MV-4-11 (cell line): ENCODE results near the gene ERFE.

Experiments
- DNase-seq: peaks from one replicate; lab custom pipeline; 2025; lab: John Stamatoyannopoulos, UW

The ERFE gene

DNA sequence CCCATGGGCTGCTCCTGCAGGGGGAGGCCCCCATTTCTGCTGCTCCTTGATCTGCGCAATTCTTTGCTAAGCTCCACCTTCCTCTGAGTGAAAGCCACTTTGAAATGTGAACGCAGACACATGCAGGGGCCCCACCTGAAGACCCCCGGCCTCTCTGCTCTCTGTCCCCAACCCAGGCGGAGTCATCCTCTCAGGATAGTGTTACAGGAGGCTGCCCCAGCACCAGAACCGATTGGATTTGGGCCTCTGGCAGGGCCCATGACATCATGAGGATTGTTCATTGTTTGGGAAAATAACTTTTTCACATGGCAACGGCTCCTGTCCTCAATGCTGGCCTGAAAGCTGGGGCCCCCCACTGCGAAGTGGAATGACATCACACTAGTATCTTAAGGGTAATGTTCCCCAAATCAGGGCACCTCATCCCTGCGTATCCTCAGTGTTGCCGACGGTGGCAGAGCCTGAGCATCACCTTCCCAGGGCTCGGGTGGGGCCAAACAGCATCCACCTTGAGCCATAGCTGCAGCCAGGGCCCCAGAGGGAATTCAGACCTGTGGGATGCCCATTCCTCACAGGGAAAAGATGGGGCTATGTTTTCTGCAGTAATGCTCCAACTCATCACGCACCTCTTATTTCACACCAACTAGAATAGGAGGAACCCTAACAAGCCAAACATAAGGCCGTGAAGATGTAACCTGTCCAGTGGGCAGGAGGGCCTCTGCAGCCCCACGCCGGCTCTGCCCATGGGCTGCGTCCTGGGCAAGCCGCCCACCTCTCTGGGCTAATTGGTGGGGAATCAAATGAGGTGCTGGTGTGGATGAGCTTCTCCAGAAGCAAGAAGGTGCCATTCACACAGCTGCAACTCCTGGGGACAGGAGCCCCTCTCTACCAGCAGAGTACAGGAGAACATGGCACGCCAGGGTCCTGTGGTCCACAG, 2.7 kb upstream of the ERFE start:
- DNase-seq = no peak

DNA sequence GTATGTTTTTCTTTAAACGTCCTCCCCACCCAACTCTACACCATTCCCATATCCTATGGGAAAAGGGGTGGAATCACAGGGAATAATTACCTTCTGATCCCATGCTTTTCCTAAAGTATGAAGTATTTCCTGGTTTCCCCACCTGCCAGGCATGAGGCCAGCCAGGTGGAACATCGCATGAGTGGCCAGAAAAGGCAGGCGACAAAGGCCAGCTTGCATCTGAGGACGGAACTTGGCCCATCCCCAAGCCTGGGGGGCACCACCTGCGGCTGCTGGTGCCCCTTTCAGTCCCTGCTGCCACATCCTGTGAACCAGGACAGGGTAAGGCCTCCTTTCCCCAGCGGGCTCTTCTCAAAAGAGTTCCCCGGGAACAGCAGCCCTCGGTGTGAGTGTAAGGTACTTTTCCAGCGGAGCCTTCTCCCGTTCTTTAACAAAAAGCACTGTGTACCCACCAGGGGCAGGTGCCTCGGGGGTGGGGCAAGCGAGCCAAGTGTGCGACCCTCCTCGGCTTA, 1.2 kb upstream of the ERFE start:
- DNase-seq = no peak

DNA sequence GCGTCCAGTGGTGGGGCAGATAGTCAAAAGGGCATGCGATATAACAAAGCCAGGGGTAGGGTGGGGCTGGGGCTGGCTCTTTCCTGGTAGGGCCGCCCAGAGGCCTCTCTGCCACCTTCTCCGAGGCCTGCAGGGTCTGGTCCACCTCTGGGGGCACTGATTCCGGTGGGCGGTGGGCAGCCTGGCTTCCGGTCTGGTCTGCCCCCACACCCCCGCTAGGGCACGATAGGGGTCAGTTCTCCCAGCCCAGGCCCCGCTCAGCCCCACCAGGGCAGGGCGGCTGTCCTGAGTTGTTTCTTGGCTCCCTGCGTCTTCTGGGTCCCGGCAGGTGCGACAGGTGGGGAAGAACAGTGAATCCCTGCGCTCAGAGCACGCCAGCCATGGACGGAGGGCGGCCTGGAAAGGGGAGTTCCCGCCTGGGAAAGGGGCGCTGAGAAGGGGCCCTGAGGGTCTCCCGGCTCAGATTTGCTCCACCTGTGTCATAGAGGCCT, 707 bp upstream of the ERFE start:
- no peak for DNase-seq

DNA sequence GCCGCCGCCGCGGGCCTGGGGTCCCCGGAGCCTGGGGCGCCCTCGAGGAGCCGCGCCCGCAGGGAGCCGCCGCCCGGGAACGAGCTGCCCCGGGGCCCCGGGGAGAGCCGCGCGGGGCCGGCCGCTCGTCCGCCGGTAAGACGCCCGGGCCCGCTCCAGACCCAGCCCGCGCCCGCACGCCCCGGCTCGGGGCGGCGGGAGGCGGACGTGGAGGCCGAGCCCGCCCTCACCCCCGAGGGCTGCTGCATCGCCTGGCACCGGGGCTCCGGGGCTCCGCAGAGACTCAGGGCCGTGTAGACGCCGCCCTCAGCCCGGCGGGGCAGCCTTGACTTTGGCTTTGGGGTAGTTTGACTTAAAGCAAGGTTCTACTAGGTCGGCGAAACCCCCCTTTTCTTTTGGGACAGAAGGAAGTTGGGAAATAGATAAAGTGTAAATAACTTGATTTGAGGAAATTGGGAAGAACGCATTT, 335 bp downstream of the ERFE start:
- no peak for DNase-seq

DNA sequence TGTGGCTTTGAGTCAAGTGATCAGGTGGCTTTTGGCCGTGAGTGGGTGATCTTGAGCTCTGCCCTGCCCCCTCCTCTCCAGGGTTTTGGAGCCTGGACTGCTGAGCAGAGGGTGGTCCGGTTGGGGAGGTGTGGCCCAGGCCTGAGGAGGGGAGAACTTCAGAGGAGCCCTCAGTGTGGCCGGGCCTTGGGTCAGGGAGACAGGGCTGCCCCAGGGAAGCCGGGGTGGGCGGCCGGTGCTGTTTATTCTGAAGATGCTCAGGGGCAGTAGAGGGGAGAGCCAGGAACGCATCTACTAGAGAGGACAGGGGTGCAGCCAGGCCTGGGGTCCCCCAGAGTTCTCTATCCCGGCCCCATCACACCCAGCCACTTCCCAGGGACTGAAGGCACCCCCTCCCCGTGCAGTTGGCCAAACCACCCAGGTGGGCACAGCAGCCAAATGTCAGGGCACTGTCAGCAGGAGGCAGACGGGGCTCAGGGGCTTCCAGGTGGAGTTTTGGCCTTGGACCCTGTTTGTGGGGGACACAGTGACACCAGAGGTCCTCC, 963 bp downstream of the ERFE start:
- no peak for DNase-seq

DNA sequence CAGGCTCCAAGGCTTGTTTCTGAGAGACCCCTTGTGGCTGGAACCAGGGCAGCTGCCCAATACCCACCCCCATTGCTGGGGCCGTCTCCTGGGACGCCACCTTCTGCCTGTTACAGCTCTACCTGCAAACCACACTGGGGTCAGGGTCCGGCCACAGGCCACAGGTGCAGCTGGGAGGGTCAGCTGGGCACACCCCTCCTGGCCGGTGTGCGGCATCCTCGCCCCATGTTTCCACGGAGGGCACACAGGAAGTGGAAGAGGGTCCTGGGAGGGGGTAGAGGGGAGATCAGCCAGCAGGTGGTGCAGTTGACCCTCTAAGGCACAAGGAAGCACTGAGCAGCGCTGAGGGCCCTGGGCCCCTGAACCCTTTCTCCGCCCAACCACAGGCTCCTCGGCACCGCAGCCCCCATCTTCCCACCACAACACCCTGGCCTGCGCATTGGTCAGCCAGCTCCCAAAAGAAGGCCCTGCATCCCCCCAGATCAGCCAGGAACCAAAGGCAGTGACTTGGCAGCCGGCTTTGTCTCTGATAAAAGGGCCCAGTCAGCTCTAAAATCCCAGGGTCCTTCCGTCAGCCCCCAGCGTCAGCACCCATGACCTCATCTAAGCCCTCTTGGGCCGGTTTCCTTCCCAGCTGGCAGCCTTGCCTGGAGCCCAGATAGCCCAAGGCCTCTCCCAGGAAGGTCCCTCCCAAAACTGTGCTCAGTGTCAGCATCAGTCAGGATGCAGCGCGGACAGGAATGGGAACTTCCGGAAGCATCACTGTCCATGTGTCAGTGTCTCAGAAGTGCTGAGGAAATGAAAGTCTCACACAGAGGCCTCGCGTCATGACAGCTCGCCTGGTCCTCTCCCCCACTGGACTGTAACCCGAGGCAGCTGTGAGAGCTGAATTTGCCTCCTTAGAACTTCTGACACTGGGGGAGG, 1.7 kb downstream of the ERFE start:
- peak; percentile 83 for DNase-seq

DNA sequence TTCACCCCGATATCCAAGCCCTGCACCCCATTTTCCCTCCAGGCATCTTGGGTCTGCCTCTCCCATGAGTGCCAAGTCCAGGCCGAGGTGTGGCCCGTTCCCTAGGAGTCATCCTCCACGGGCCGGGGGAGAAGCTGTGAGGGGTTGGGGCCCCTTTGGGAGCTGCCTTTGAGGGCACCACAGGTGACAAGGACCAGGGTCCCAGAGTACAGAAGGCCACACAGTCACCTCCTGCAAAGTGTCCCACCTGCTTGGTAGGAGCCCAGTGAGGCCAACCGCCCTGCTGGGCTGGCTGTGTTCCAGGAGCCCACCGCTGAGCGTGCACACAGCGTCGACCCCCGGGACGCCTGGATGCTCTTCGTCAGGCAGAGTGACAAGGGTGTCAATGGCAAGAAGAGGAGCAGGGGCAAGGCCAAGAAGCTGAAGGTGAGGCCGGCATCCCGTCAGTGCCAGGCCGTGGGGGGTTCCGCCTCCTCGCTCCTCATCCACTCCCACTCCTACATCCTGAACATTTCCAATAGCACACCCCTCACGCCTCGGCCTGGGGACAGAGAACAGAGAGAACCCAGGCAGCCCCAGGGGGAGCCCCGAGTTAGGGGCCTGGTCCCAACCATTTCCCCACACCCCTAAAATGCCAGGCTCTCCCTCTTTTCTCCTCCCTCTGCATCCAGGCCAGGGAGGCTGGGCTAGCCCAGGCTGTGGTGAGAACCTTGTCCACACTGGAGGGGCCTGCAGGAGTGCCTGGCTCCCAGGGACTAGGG, 2.7 kb downstream of the ERFE start:
- no peak for DNase-seq

DNA sequence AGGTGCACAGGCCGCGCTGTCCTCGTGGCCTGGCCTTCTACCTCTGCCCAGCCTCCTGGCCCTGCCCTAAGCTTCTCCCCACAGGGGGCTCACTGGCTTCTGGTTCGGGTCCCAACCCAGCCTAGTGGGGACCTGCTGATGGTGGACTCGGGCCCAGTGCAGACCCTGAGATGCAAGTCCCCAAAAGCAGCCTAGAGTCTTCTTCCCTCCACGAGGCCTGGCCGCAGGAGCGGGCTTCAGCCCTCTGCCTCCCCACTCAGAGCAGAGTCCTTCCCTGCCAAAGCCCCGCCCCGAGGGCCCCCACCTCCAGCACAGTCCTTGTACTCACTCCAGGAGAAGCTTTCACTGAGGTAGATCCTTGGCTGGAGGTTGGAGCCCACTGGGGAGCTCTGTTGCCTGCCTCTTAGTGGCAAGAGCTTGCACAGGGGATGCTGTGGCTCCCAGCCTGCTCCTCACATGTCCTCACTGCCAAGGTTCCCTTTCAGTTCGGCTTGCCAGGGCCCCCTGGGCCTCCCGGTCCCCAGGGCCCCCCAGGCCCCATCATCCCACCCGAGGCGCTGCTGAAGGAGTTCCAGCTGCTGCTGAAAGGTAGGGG, 3.6 kb downstream of the ERFE start:
- DNase-seq = no peak

DNA sequence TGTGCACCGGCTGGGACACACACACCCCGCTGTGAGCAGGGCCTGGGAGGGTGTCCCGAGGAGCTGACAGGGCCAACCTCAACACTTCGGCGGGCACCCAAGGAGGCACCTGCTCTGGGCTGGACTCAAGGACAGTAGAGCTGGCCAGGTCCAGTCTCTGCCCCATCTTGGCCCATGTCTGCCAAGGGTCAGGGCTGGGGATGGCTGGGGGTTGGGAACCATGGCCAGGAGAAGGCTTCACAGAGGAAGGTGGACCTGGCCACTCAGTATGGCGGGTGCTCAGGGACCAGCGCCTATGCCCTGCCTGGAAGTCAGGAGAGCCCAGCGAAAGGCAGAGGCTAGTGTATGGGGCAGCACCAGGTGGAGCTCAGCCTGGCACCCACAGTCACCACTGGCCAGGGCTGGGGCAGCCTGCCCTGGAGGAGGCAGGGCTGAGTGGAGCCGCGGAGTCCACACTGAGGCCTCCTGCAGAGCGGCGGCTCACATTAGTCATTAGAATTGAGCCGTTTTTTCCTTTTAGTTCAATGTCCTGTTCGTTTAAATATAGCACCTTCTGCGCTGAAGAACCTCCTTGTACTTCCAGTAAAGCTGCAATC, 4.2 kb downstream of the ERFE start:
- DNase-seq = no peak

DNA sequence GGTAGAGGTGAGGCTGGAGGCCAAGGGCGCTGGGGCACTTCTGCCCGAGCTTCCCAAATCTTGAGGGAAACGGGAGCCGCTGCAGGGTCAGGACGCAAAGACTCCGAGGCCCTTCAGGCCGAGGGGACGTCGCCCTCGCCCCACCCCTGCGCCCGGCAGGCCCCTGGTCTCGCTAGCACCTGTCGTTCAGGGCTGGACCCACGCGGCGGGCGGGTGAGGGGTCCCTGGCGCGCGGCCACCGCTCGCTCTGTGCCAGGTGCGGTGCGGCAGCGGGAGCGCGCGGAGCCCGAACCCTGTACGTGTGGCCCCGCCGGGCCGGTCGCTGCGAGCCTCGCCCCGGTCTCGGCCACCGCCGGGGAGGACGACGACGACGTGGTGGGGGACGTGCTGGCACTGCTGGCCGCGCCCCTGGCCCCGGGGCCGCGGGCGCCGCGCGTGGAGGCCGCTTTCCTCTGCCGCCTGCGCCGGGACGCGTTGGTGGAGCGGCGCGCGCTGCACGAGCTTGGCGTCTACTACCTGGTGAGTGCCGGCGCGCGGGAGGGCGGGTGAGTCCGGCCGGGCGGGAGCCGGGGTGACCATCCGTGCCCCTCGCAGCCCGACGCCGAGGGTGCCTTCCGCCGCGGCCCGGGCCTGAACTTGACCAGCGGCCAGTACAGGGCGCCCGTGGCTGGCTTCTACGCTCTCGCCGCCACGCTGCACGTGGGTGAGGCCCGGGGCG, 4.9 kb downstream of the ERFE start:
- DNase-seq = no peak

DNA sequence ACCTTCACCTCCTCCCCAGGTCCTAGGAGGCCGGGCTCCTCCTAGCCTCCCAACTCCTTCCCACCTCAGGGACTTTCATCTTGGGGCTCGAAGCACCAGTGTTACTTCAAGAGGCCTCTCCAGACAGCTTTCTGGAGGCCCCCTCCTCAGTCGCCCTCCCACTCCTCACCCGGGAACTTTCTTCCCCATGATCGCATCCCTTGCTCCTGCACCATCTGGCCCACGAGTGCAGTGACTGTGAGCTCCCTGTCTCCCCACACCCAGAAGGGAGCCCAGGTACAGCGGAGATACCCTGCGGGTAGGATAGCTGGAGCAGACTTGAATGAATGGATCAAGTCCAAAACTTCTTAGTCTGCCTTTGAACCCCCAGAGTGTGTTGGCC, 6.1 kb downstream of the ERFE start:
- no peak for DNase-seq

DNA sequence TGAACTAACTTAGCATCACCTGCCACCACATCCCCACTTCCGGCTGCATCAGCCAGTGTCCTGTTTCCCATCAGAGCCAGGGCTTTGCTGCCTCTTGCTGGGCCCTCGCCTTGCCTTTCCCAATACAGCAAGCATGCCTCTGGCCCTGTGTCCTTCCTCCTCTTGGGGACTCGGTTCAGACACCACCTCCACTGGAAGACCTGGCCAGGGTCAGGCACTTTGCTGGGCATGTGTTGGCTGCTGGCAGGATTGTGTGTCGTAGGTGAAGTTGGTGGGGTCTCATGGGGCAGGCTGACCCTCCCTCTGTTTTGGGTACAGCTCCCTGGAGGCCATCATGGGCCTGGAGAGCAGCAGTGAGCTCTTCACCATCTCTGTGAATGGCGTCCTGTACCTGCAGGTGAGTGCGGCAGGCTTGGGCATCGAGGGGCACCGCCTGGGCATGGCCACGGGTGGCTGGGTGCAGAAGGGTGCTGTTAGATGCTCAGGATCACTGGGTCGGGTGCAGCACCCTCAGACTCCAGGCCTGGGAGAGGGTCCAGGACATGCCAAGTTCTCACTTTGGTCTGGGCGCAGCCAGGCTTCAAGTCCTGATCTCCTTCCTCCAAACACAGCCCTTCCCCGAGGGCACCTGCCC, 6.6 kb downstream of the ERFE start:
- no peak for DNase-seq

DNA sequence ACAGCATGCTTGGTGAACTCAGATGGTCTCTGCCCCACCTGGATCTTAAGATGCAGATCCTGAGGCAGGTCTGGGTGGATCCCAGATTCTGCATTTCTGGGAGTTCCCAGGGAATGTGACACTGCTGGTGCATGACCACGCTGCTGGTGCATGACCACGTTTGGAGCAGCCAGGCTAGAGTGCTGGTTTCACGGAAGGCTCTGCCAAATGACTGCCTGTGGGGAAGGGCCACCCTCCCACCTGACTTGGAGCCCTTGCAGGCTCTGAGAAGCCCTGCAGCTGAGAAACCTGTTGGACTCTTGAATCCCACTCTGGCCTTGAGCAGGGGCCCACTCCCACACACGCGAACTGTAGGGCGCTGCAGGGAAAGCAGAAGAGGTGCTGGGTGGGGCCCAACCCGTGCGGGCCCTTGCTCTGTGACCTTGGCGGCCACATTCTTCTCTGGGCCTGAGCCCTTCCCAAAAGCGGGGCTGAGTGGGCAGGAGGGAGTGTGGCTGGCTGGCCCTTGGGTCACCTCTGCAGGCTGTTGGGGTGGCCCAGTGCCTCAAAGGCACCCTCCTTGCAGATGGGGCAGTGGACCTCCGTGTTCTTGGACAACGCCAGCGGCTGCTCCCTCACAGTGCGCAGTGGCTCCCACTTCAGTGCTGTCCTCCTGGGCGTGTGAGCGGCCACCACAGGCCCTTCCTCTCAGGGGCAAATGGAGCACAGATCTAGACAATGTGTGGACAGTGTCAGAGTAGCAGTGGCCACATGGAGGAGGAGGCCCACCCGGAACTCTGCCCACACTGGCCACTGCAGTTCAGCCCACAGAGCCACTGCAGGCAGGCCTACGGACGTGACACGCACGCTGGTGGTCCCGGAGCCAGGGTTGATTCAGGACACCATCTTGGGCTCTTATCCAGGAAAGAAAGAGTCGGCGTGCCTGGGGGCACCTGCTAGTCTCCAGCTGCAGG, 7.9 kb downstream of the ERFE start:
- no peak for DNase-seq

DNA sequence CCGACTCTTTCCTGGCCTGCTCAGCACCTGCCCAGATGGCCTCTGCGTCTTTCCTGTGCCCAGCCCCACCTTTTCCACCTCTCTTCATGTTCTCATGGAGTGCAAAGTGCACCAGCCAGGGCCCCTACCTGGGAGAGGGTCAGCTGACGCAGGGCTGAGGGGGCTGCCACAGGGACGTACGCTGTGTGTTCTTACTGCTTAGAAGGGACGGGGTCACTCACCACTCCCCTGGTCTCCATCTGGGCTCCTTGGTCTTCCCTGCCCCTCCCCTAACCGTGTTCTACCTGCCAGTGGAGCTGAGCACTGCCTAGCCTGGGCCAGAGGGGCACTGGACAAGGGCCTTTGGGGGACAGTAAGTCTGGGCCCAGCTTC, 8.6 kb downstream of the ERFE start:
- DNase-seq = no peak

DNA sequence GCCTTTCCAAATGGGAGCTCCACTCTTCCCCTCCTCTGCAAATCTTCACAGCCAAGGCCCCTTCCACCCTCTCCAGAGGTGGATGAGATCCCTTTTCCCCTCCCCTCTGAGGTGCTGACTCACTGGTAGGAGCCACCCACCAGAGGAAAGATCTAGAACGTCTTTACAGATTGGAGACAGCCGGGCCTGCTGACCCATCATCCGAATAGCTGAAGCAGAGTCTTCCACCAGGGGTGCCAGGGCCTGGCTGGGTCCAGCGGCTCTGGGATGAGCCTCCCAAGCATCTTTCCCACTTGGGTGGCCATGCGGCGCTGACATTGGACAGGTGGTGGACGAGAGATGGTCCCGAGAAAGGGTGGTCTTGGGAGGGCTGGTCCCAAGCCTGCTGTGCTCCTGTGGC, 9.0 kb downstream of the ERFE start:
- DNase-seq = no peak

DNA sequence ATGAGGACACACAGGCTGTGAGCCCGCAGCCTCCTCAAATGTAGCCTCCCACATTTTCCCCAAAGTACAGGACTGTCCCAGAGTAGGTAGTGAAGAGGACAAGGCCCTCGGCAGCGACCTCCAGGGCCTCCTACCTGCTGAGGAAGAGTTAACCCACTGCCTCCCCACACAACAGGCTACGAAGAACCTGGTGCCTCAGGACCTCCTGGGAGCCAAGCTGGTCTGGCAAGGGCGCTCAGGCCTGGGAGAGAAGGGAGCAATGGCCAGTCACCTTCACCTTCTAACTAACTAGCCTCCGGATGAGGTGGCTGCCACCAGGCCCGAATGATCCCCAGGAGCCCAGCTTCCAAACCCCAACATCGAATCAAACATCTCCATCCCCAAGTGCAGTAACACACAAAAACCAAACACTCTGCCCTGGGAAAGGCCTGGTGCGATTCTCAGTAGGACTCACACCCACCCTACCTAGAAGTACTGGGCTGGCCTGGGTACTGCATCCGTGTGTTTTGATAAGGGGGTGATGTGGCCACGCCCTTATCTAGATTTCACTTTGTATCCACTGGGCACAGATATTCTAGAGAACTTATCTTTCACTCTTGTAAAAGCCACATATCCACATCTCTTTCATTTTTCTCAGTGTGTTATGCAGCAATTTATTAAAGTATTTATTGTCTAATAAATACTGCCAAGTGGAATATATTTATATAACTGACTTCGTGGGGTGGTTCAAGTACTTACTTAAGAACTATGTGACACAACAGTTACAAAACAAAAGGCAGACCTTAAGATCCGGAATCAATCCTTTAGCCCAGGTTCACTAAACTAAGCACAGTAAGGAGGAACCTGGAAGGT, 9.7 kb downstream of the ERFE start:
- DNase-seq = no peak

DNA sequence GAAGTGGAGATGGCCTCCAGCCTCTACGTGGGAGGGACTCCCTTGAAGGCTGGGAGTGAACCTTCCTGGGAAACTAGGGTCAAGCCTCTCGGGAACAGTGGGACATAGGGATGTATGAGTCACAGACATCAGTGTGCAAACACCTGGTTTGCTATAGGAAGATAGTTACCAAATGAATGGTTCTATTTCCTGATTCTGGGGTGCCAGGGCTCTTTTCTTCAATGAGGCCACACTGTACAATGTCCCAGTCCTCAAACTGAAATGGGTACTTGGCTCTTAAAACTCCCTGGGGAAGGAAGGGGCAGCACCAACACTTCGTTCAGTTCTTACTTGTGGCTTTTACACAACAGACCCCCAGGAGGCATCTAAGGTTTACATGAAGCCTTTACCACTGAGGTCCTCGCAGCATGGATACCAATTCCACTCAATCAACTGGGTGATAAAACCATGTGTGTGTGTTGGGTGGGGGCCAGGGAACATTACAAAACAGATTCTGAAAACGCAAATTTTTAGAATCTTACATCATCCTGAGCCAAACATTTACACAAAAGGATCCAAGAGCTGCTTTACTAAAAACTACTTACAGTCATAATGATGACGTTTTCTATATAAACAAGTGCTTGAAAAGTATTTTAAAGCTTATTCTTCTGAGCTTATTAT, 10.4 kb downstream of the ERFE start:
- no peak for DNase-seq
